WTC11 (cell line): ENCODE measurements around the gene PDE4B.

Experiments used
- CREM ChIP-seq: sonication (generic); formaldehyde crosslinking; IDR thresholded peaks from 2 replicates; pipeline ENCODE4 v1.8.1; 2022; ENCODE audit warnings: mild to moderate bottlenecking, missing genetic modification reagents, moderate library complexity
- CTCF ChIP-seq: fragments of 200-600 bp; IDR thresholded peaks from 2 replicates; pipeline ENCODE4 v1.8.0; 2022; ENCODE audit warnings: antibody characterized with exemption
- E2F5 ChIP-seq: sonication (generic); formaldehyde crosslinking; IDR thresholded peaks from 2 replicates; pipeline ENCODE4 v1.8.1; 2022; ENCODE audit warnings: mild to moderate bottlenecking, moderate library complexity, missing genetic modification reagents
- ESRRA ChIP-seq: sonication (generic); formaldehyde crosslinking; IDR thresholded peaks from 2 replicates; pipeline ENCODE4 v1.8.1; 2022; ENCODE audit warnings: mild to moderate bottlenecking, missing genetic modification reagents, borderline replicate concordance
- FOXP1 ChIP-seq: sonication (generic); formaldehyde crosslinking; IDR thresholded peaks from 2 replicates; pipeline ENCODE4 v1.8.0; 2022; ENCODE audit warnings: missing genetic modification reagents, mild to moderate bottlenecking, moderate library complexity, borderline replicate concordance
- FOXP4 ChIP-seq: sonication (generic); formaldehyde crosslinking; IDR thresholded peaks from 2 replicates; pipeline ENCODE4 v1.8.0; 2022; ENCODE audit warnings: mild to moderate bottlenecking, missing genetic modification reagents
- IRF1 ChIP-seq: sonication (generic); formaldehyde crosslinking; IDR thresholded peaks from 2 replicates; pipeline ENCODE4 v1.8.0; 2023; ENCODE audit warnings: missing genetic modification reagents
- NR2C2 ChIP-seq: sonication (generic); formaldehyde crosslinking; IDR thresholded peaks from 2 replicates; pipeline ENCODE4 v1.8.0; 2022; ENCODE audit warnings: mild to moderate bottlenecking, missing genetic modification reagents
- SMAD4 ChIP-seq: sonication (generic); formaldehyde crosslinking; IDR thresholded peaks from 2 replicates; pipeline ENCODE4 v1.8.0; 2022; ENCODE audit warnings: mild to moderate bottlenecking, missing genetic modification reagents
- SP1 ChIP-seq: sonication (generic); formaldehyde crosslinking; conservative IDR thresholded peaks from 2 replicates; pipeline ENCODE4 v1.8.1; 2022; ENCODE audit warnings: missing genetic modification reagents
- TCF7 ChIP-seq: sonication (generic); formaldehyde crosslinking; IDR thresholded peaks from 2 replicates; pipeline ENCODE4 v1.8.0; 2022; ENCODE audit warnings: mild to moderate bottlenecking, low read depth, missing genetic modification reagents, moderate library complexity
- TEAD4 ChIP-seq: sonication (generic); formaldehyde crosslinking; IDR thresholded peaks from 2 replicates; pipeline ENCODE4 v1.8.0; 2022; ENCODE audit warnings: mild to moderate bottlenecking, missing genetic modification reagents
- USF2 ChIP-seq: sonication (generic); formaldehyde crosslinking; IDR thresholded peaks from 2 replicates; pipeline ENCODE4 v1.8.1; 2023; ENCODE audit warnings: mild to moderate bottlenecking, missing genetic modification reagents, moderate library complexity
- ZNF121 ChIP-seq: sonication (generic); formaldehyde crosslinking; IDR thresholded peaks from 2 replicates; pipeline ENCODE4 v1.8.0; 2023; ENCODE audit warnings: missing genetic modification reagents

- TF ChIP-seq CTCF (no peak), IRF1 (CRISPR knock-in tag) (no peak), USF2 (CRISPR knock-in tag) (no peak), NR2C2 (CRISPR knock-in tag) (no peak), FOXP4 (no peak), ESRRA (CRISPR knock-in tag) (no peak), SP1 (CRISPR knock-in tag) (no peak), FOXP1 (no peak), E2F5 (no peak), TCF7 (CRISPR knock-in tag) (no peak), ZNF121 (CRISPR knock-in tag) (no peak), SMAD4 (no peak), TEAD4 (CRISPR knock-in tag) (no peak), CREM (CRISPR knock-in tag) (no peak)
These were observed 382.4 kb downstream of the PDE4B start for GRCh38 chr1:66175098-66175497.
